K562 (cell line): ENCODE data around the gene CTIF. TPM values are rescaled to one million over a fixed set of nuclear protein-coding genes. Genes with fewer than 3 reads are reported as not detected.

ENCODE experiments used
- ATAC-seq: fragments of 200-7000 bp; cut with Tn5 transposase; 3 replicates; pipeline ENCODE4 v1.9.1; 2020; ENCODE audit warnings: moderate library complexity
- BruUV-seq: library from RNA; stranded (reverse); fragments of 400-500 nt; replicated peaks from 2 replicates; lab custom pipeline; 2021; lab: Mats Ljungman, UMichigan
- CTCF ChIA-PET: fragments of 300-600 bp; formaldehyde crosslinking; extraction: SDS; loops from one replicate; lab custom pipeline; 2021; ENCODE audit warnings: low intra/inter-chr PET ratio; lab: Yijun Ruan, JAX
- POLR2A ChIA-PET: fragments of 300-600, 350-650 bp; sonication (Branson Sonifier 250); formaldehyde crosslinking; extraction: SDS; loops from one replicate; lab custom pipeline; 2021; ENCODE audit warnings: antibody characterized with exemption, inconsistent platforms; lab: Yijun Ruan, JAX
- DNase-seq, 4 experiments: peaks; one replicate each; pipeline versions ENCODE4 v3.0.0 to v3.0.0-alpha.2; 2011 to 2018; ENCODE audit warnings: low spot score in 3 of 4, mixed read lengths in 3 of 4; ENCODE audit errors: extremely low read depth in 1 of 4
- FAIRE-seq: peaks from 2 replicates; lab custom pipeline; 2011; peaks lifted over from hg19 to GRCh38; lab: Jason Lieb, UNC
- H2AFZ ChIP-seq: 2 replicates; pipeline ENCODE4 v1.6.0; 2011; ENCODE audit warnings: low read depth, low read length, control low read depth, inconsistent platforms
- H3K27ac ChIP-seq: fragments of 200-600 bp; 3 replicates; pipeline ENCODE4 v1.8.0; 2011; ENCODE audit warnings: low read depth, mild to moderate bottlenecking, control low read depth, inconsistent platforms, low read length, moderate library complexity, mixed read lengths; ENCODE audit errors: extremely low read depth
- H3K27me3 ChIP-seq, 2 experiments: fragments of 300-600 bp in 1 of 2; 2 replicates in 1 of 2; 3 replicates in 1 of 2; pipeline versions ENCODE4 v1.6.0 to v1.8.0; 2011; ENCODE audit warnings: inconsistent platforms in 2 of 2, low read length in 2 of 2, mild to moderate bottlenecking in 1 of 2, mixed read lengths in 1 of 2, moderate library complexity in 1 of 2; ENCODE audit not compliant: control insufficient read depth in 2 of 2, insufficient read depth in 2 of 2
- H3K36me3 ChIP-seq: fragments of 300-600 bp; 3 replicates; pipeline ENCODE4 v1.8.0; 2011; ENCODE audit warnings: mild to moderate bottlenecking, low read length, inconsistent platforms; ENCODE audit not compliant: control insufficient read depth, insufficient read depth
- H3K4me1 ChIP-seq, 2 experiments: fragments of 200-600 bp in 1 of 2; replicated peaks in 1 of 2; 2 replicates in 1 of 2; 3 replicates in 1 of 2; pipeline versions ENCODE4 v1.5.1 to v1.8.0; 2011; ENCODE audit warnings: inconsistent platforms in 2 of 2, low read length in 2 of 2, mild to moderate bottlenecking in 1 of 2, mixed read lengths in 1 of 2, moderate library complexity in 1 of 2; ENCODE audit not compliant: control insufficient read depth in 2 of 2, insufficient read depth in 2 of 2
- H3K4me2 ChIP-seq: 2 replicates; pipeline ENCODE4 v1.6.1; 2011; ENCODE audit warnings: low read length, control low read depth, inconsistent platforms, mixed read lengths; ENCODE audit not compliant: insufficient read depth
- H3K4me3 ChIP-seq: fragments of 200-600 bp; sonication (generic), shearing (Covaris generic); 2 replicates; pipeline ENCODE4 v1.5.1; 2016; ENCODE audit warnings: control low read depth, inconsistent platforms
- H3K79me2 ChIP-seq: fragments of 200-600 bp; 3 replicates; pipeline ENCODE4 v1.8.0; 2011; ENCODE audit warnings: low read length, inconsistent platforms; ENCODE audit not compliant: control insufficient read depth, insufficient read depth
- H3K9ac ChIP-seq, 2 experiments: 2 replicates each; pipeline versions ENCODE4 v1.6.0 to v1.6.1; 2011; ENCODE audit warnings: low read depth in 2 of 2, low read length in 2 of 2, control low read depth in 1 of 2, inconsistent platforms in 1 of 2, mild to moderate bottlenecking in 1 of 2, mixed read lengths in 1 of 2; ENCODE audit not compliant: insufficient read depth in 1 of 2
- H3K9me1 ChIP-seq: one replicate; pipeline ENCODE4 v1.6.0; 2011; ENCODE audit warnings: inconsistent platforms, mild to moderate bottlenecking, low read length, moderate library complexity; ENCODE audit not compliant: control insufficient read depth, insufficient read depth
- H3K9me3 ChIP-seq: replicated peaks from 2 replicates; pipeline ENCODE4 v1.5.1; 2011; ENCODE audit warnings: low read depth, low read length, inconsistent platforms; ENCODE audit not compliant: control insufficient read depth, insufficient read depth
- H4K20me1 ChIP-seq: replicated peaks from 2 replicates; pipeline ENCODE4 v1.6.1; 2011; ENCODE audit warnings: low read length, inconsistent platforms, mixed read lengths; ENCODE audit not compliant: control insufficient read depth, insufficient read depth
- CEBPG ChIP-seq, 3 experiments: fragments of 200-800 bp in 1 of 3; sonication (Bioruptor generic) in 1 of 3; sonication (generic) in 1 of 3; formaldehyde crosslinking in 1 of 3; IDR thresholded peaks in 2 of 3; conservative IDR thresholded peaks in 1 of 3; 2 replicates each; pipeline versions ENCODE4 v1.6.1 to v1.8.0; 2016 to 2022; ENCODE audit warnings: missing compliant biosample characterization in 2 of 3, missing genetic modification characterization in 2 of 3, mild to moderate bottlenecking in 1 of 3, missing genetic modification reagents in 1 of 3
- EGR1 ChIP-seq: fragments of 450-650 bp; conservative IDR thresholded peaks from 2 replicates; pipeline ENCODE4 v1.6.1; 2017; ENCODE audit warnings: mild to moderate bottlenecking
- RFX5 ChIP-seq: IDR thresholded peaks from 2 replicates; pipeline ENCODE4 v1.6.1; 2011; ENCODE audit warnings: low read depth, mild to moderate bottlenecking, improper control_type of control experiment, low read length
- SPI1 ChIP-seq: IDR thresholded peaks from 2 replicates; pipeline ENCODE4 v1.6.1; 2011; ENCODE audit warnings: low read depth, low read length, control low read depth, borderline replicate concordance
- ZNF175 ChIP-seq: fragments of 200-800 bp; sonication (Bioruptor generic); IDR thresholded peaks from 2 replicates; pipeline ENCODE4 v1.6.1; 2016; ENCODE audit warnings: low read depth, mild to moderate bottlenecking, missing genetic modification characterization, missing compliant biosample characterization
- ZNF584 ChIP-seq: fragments of 200-800 bp; sonication (Bioruptor generic); IDR thresholded peaks from 2 replicates; pipeline ENCODE4 v1.6.1; 2016; ENCODE audit warnings: low read depth, mild to moderate bottlenecking, missing genetic modification characterization, missing compliant biosample characterization
- WGBS: fragments of 100-300 bp; shearing (Covaris generic); methylation state at CpG from one replicate; pipeline ENCODE4 v1.1.6; 2016; ENCODE audit warnings: low coverage, mixed read lengths; ENCODE audit not compliant: insufficient coverage; ENCODE audit errors: missing lambda C conversion rate; 5-methylcytosine and 5-hydroxymethylcytosine counted together
- in situ Hi-C: fragments of 300-500 bp; cut with MboI; formaldehyde crosslinking; loops from 4 replicates; pipeline ENCODE4 v1.15.0; 2018; ENCODE audit warnings: inconsistent platforms, mixed read lengths
- intact Hi-C: fragments of 100-400 bp; cut with micrococcal nuclease; formaldehyde crosslinking; loops from 2 replicates; pipeline ENCODE4 v1.14.2; 2022
- polyA plus RNA-seq, 8 experiments: library from polyadenylated mRNA; depleted of rRNA in 4 of 8; stranded (reverse) in 5 of 8; unstranded in 3 of 8; fragments of >200 nt; fragmentation: Nextera tagmentation in 2 of 8; fragmentation: Illumina TruSeq in 1 of 8; extraction: Ambion mirVana in 2 of 8; extraction: Trizol in 1 of 8; gene quantifications; 2 replicates each; pipeline versions ENCODE4 v1.2.1 to v1.2.3, GENCODE V29; 2011 to 2014; ENCODE audit warnings: inconsistent platforms in 1 of 8, missing spikeins in 1 of 8
- total RNA-seq, 7 experiments: library from RNA; depleted of rRNA in 6 of 7; stranded (reverse); fragments of >200 nt in 6 of 7; fragmentation: Illumina TruSeq in 2 of 7; extraction: Trizol in 2 of 7; gene quantifications; 2 replicates each; pipeline versions ENCODE4 v1.2.1 to v1.2.3, GENCODE V29; 2011 to 2021; ENCODE audit warnings: low replicate concordance in 1 of 7
- TF ChIP-seq, protein P1 (sequence below): fragments of 200-800 bp; sonication (Bioruptor generic); IDR thresholded peaks from 2 replicates; pipeline ENCODE4 v1.6.1; 2017; ENCODE audit warnings: missing genetic modification characterization, missing compliant biosample characterization
- TF ChIP-seq, protein P2 (sequence below): fragments of 450-650 bp; conservative IDR thresholded peaks from 2 replicates; pipeline ENCODE4 v1.6.1; 2016; ENCODE audit warnings: missing genetic modification characterization, low read depth, mild to moderate bottlenecking, control low read depth, missing compliant biosample characterization

Gene CTIF
- total and polyA plus RNA-seq, 9 of the 15 experiments (the other 6 are each of a cell fraction or from before 2014, with no cell fraction given) = 0.17 to 11.5 (median 2.2) TPM

DNA sequence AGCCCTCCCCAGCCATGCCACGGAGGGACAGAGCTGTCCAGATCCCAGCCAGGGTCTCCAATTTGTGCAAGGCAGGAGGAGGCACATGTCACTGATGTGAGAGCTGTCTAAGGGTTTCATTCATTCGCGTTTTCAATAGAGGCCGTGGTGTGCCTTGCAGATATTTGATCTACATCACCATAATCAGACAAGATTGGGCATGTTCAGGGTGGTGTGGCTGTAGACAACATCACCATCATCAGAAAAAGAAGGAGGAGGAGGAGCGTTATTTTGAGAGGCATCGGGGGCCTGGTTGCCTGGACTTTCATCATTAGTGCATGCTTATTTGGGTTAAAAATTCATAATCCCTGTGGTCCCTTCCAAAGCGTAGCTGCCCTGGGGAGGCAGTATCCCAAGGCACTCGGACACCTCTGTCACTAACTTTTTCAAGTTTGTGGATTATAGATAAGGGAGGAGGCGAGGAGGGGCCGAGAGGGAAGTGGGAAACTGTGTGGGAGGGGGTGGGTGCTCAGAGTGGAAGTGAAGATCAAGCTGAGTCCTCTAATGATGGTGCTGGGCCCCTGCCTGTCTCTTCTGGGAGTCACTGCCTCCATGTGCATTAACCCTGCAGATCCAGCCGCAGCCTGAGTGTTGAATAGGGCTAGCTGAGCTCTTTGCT is 194.1 kb downstream of the CTIF start:
- peaks cover 3 to 17% of the 10 kb centered on the region in 2 experiments; a peak in 4 of 5 replicates for H3K4me1 ChIP-seq
- DNase-seq (peak; percentile 33 to 40 (median 34)), ATAC-seq (peak; percentile 76), FAIRE-seq (no peak)
- POLR2A ChIA-PET = interaction anchor here (1.5 to 1.6 kb wide), 2 partner anchors 13 to 47 kb away, joined by 4 to 5 read pairs; no protein-coding TSS in a partner anchor
- no peak overlapping the region for H3K27ac ChIP-seq
- intact Hi-C loops = no loop called here
- TF ChIP-seq ZNF175 (0 out of 2 replicates have a peak, but pooled peaks have one; percentile 29), EGR1 (0 out of 2 replicates have a peak, but pooled peaks have one; percentile 29), ZNF584 (CRISPR knock-in tag) (0 out of 2 replicates have a peak, but pooled peaks have one; percentile 56), CEBPG (CRISPR knock-in tag; IDR thresholded peaks at IDR 0.05) (peak; percentile 36; the same call in 1 of the 2 replicates), CEBPG (tag; conservative IDR thresholded peaks at IDR 0.05 in 1 of 2, IDR thresholded peaks at IDR 0.05 in 1 of 2) (peak in 1 of 2 experiments; percentile 46; a peak in 1 of 4 replicates), RFX5 (no peak), SPI1 (0 out of 2 replicates have a peak, but pooled peaks have one; percentile 48)
- TF ChIP-seq, protein P1, sequence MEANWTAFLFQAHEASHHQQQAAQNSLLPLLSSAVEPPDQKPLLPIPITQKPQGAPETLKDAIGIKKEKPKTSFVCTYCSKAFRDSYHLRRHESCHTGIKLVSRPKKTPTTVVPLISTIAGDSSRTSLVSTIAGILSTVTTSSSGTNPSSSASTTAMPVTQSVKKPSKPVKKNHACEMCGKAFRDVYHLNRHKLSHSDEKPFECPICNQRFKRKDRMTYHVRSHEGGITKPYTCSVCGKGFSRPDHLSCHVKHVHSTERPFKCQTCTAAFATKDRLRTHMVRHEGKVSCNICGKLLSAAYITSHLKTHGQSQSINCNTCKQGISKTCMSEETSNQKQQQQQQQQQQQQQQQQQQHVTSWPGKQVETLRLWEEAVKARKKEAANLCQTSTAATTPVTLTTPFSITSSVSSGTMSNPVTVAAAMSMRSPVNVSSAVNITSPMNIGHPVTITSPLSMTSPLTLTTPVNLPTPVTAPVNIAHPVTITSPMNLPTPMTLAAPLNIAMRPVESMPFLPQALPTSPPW (CRISPR knock-in tag) = peak; percentile 68
- TF ChIP-seq, protein P2, sequence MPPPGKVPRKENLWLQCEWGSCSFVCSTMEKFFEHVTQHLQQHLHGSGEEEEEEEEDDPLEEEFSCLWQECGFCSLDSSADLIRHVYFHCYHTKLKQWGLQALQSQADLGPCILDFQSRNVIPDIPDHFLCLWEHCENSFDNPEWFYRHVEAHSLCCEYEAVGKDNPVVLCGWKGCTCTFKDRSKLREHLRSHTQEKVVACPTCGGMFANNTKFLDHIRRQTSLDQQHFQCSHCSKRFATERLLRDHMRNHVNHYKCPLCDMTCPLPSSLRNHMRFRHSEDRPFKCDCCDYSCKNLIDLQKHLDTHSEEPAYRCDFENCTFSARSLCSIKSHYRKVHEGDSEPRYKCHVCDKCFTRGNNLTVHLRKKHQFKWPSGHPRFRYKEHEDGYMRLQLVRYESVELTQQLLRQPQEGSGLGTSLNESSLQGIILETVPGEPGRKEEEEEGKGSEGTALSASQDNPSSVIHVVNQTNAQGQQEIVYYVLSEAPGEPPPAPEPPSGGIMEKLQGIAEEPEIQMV (tag) = no peak
- H3K9me1 ChIP-seq = no peaks in the 10 kb centered on the region
- H3K36me3 ChIP-seq = no peaks in the 10 kb centered on the region
- H3K9me3 ChIP-seq = no peaks in the 10 kb centered on the region
- BruUV-seq = no TSS peak
- WGBS = 17% methylated on average over 6 of the region's 11 CpGs
- no peaks in the 10 kb centered on the region for H3K27me3 ChIP-seq
- no peak overlapping the region for H3K4me2 ChIP-seq
- H3K9ac ChIP-seq = no peak overlapping the region
- no peak overlapping the region for H3K4me3 ChIP-seq
- no peaks in the 10 kb centered on the region for H3K79me2 ChIP-seq
- in situ Hi-C loops = no loop called here
- no peak overlapping the region for H2AFZ ChIP-seq
- no peaks in the 10 kb centered on the region for H4K20me1 ChIP-seq
- CTCF ChIA-PET = no interaction called here
